Ishikawa (cell line): ENCODE measurements around the gene FRMPD4.

Experiments
- CEBPB ChIP-seq: IDR thresholded peaks from 2 replicates; pipeline ENCODE4 v1.6.1; 2012
- CREB1 ChIP-seq: IDR thresholded peaks from 2 replicates; pipeline ENCODE4 v1.6.1; 2012; ENCODE audit warnings: low read depth
- EGR1 ChIP-seq: IDR thresholded peaks from 2 replicates; pipeline ENCODE4 v1.6.1; 2012
- EP300 ChIP-seq: IDR thresholded peaks from 2 replicates; pipeline ENCODE4 v1.6.1; 2012; ENCODE audit warnings: borderline replicate concordance
- FOXM1 ChIP-seq: IDR thresholded peaks from 2 replicates; pipeline ENCODE4 v1.6.1; 2012; ENCODE audit warnings: low read depth, borderline replicate concordance
- NFIC ChIP-seq: IDR thresholded peaks from 2 replicates; pipeline ENCODE4 v1.6.1; 2012
- RAD21 ChIP-seq: IDR thresholded peaks from 2 replicates; pipeline ENCODE4 v1.6.1; 2012; ENCODE audit warnings: low read depth
- TAF1 ChIP-seq: IDR thresholded peaks from 2 replicates; pipeline ENCODE4 v1.6.1; 2012; ENCODE audit warnings: low read depth, mild to moderate bottlenecking
- TCF12 ChIP-seq: IDR thresholded peaks from 2 replicates; pipeline ENCODE4 v1.6.1; 2012; ENCODE audit warnings: low read depth
- TEAD4 ChIP-seq: IDR thresholded peaks from 2 replicates; pipeline ENCODE4 v1.6.1; 2012
- YY1 ChIP-seq: IDR thresholded peaks from 2 replicates; pipeline ENCODE4 v1.6.1; 2012; ENCODE audit warnings: low read depth
- ZBTB7A ChIP-seq: IDR thresholded peaks from 2 replicates; pipeline ENCODE4 v1.6.1; 2012; ENCODE audit warnings: low read depth
- TF ChIP-seq, protein P1 (sequence below): IDR thresholded peaks from 2 replicates; pipeline ENCODE4 v1.6.1; 2012
- TF ChIP-seq, protein P2 (sequence below): IDR thresholded peaks from 2 replicates; pipeline ENCODE4 v1.6.1; 2012
- TF ChIP-seq, protein P3 (sequence below): IDR thresholded peaks from 2 replicates; pipeline ENCODE4 v1.6.1; 2012; ENCODE audit warnings: low read depth, mild to moderate bottlenecking

The FRMPD4 gene

DNA sequence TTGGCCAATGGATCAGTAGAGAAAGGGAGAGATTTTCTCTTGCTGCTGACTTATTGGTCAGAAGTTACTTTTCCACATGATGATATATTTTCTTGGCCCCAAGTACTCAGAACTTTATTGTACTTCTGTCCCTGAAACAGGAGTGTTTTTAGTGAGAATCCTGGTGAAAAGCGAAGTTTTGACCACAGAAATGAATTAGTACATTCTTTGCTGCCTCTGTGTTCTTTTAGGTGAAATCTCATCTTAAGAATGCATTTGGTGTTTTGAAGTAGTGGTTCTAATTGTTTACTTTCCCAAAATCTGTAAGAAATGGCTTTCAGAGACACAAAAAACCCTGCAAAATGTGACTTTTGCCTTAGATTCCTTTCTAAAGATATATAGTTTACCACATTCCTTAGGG is 240.4 kb downstream of the FRMPD4 start:
- TF ChIP-seq TAF1 (no peak), TCF12 (no peak), FOXM1 (no peak), TEAD4 (no peak), RAD21 (no peak), EGR1 (no peak), YY1 (no peak), EP300 (no peak), CEBPB (no peak)
- TF ChIP-seq, protein P1, sequence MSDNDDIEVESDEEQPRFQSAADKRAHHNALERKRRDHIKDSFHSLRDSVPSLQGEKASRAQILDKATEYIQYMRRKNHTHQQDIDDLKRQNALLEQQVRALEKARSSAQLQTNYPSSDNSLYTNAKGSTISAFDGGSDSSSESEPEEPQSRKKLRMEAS: no peak

DNA sequence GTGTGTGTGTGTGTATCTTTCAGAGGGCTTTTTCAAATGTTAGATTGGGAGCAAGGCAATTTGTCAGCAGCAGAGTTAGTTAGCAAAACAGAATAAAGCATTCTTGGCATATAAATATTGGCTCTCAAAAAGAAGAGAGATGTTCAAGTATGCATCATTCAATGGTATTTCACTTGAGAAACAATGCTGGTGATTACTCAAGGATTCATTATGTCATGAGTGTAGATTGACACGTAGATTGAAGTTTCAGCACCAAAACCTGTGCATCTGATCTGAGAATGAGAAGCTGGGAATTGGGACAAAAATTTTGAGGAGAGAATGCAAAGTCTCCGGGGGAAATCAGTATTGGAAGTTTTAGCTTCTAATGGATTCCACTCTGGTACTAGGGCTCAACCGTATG is 241.4 kb downstream of the FRMPD4 start:
- TF ChIP-seq RAD21 (no peak), CEBPB (no peak), EGR1 (no peak), CREB1 (no peak), TAF1 (no peak), TEAD4 (no peak), YY1 (no peak)
- TF ChIP-seq, protein P2, sequence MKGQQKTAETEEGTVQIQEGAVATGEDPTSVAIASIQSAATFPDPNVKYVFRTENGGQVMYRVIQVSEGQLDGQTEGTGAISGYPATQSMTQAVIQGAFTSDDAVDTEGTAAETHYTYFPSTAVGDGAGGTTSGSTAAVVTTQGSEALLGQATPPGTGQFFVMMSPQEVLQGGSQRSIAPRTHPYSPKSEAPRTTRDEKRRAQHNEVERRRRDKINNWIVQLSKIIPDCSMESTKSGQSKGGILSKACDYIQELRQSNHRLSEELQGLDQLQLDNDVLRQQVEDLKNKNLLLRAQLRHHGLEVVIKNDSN: no peak
- TF ChIP-seq, protein P1: no peak

DNA sequence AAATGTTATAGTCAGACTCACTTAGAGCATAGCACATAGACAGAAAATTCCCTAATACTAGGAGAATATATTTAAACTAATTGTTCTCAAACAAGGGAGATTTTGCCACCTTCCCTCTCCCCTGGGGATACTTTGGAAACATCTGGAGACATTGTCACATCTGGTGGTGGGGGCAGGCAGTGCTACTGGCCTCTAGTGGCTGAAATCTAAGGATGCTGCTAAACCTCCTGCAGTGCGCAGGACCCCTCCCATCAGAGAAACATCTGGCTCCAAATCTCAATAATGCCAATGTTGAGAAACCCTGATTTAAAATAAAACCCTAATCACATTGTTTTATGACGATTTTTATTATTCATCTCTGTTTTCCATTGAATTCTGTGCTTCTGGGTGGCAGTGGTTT is 244.9 kb downstream of the FRMPD4 start:
- no peak for TF ChIP-seq CREB1
- TF ChIP-seq EGR1: no peak
- TF ChIP-seq, protein P3, sequence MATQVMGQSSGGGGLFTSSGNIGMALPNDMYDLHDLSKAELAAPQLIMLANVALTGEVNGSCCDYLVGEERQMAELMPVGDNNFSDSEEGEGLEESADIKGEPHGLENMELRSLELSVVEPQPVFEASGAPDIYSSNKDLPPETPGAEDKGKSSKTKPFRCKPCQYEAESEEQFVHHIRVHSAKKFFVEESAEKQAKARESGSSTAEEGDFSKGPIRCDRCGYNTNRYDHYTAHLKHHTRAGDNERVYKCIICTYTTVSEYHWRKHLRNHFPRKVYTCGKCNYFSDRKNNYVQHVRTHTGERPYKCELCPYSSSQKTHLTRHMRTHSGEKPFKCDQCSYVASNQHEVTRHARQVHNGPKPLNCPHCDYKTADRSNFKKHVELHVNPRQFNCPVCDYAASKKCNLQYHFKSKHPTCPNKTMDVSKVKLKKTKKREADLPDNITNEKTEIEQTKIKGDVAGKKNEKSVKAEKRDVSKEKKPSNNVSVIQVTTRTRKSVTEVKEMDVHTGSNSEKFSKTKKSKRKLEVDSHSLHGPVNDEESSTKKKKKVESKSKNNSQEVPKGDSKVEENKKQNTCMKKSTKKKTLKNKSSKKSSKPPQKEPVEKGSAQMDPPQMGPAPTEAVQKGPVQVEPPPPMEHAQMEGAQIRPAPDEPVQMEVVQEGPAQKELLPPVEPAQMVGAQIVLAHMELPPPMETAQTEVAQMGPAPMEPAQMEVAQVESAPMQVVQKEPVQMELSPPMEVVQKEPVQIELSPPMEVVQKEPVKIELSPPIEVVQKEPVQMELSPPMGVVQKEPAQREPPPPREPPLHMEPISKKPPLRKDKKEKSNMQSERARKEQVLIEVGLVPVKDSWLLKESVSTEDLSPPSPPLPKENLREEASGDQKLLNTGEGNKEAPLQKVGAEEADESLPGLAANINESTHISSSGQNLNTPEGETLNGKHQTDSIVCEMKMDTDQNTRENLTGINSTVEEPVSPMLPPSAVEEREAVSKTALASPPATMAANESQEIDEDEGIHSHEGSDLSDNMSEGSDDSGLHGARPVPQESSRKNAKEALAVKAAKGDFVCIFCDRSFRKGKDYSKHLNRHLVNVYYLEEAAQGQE: no peak
- no peak for TF ChIP-seq CEBPB
- no peak for TF ChIP-seq YY1
- no peak for TF ChIP-seq FOXM1
- TF ChIP-seq, protein P1: no peak
- no peak for TF ChIP-seq TEAD4
- no peak for TF ChIP-seq RAD21
- TF ChIP-seq NFIC: no peak
- TF ChIP-seq, protein P2: no peak
- no peak for TF ChIP-seq TAF1
- no peak for TF ChIP-seq TCF12
- no peak for TF ChIP-seq EP300
- TF ChIP-seq ZBTB7A: no peak

DNA sequence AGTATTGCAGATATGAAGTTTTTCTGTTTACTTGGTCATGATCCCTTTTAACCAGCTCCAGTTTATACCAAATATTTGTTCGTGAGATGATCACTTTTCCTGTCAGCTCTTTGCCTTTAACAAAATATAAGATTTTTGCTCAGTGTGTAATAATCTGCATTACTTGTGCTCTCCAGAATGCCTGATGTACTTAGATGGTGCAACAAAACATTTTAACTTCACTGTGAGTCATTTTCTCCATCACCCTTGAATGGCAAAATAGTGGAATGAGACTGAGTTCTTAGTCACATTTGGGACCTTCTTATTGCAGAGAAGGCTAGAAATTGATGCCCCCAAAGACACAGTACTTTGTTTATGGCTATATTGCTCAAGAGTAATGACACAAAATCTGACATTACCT is 252.0 kb downstream of the FRMPD4 start:
- TF ChIP-seq YY1 (no peak), EGR1 (no peak), NFIC (no peak), EP300 (no peak), TAF1 (no peak), RAD21 (no peak), CEBPB (no peak), TEAD4 (no peak), FOXM1 (no peak), CREB1 (no peak), TCF12 (no peak), ZBTB7A (no peak)
- TF ChIP-seq, protein P3: no peak
- TF ChIP-seq, protein P1: no peak
- TF ChIP-seq, protein P2: no peak

DNA sequence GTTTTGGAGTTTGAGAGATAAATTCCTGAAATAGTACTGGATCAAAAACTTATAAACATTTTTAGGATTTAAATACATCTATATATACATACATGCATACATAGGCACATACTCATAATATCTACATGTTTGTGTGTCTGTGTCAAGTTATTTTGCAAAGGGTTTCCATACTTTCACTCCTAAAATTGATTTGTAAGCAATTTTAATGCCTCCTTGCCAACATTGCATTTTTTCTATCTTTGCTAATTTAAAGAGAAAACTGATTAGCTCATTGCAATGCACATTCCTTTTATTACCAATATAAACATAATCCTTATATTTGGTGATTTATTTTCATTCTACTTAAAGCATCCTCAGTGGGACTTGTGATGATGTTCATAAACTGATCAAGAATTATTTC is 258.3 kb downstream of the FRMPD4 start:
- no peak for TF ChIP-seq TEAD4
- no peak for TF ChIP-seq ZBTB7A
- no peak for TF ChIP-seq TAF1
- TF ChIP-seq TCF12: no peak
- TF ChIP-seq, protein P2: no peak
- no peak for TF ChIP-seq RAD21
- TF ChIP-seq, protein P3: no peak
- TF ChIP-seq NFIC: no peak
- TF ChIP-seq CREB1: no peak
- TF ChIP-seq, protein P1: no peak
- no peak for TF ChIP-seq EP300
- no peak for TF ChIP-seq YY1
